OCI-LY3 (cell line): Measurements from ENCODE around the gene PRRC1.

ENCODE experiments used
- EZH2phosphoT487 ChIP-seq: fragments of 200-600 bp; shearing (Covaris generic); IDR thresholded peaks from 2 replicates; pipeline ENCODE4 v1.6.1; 2018; ENCODE audit warnings: antibody characterized with exemption, mixed run types, low read depth
- TF ChIP-seq, protein P1 (sequence below): fragments of 200-600, 300-600 bp; sonication (generic); IDR thresholded peaks from 2 replicates; pipeline ENCODE4 v1.5.1; 2014; ENCODE audit warnings: antibody characterized with exemption, low read length, low read depth

DNA sequence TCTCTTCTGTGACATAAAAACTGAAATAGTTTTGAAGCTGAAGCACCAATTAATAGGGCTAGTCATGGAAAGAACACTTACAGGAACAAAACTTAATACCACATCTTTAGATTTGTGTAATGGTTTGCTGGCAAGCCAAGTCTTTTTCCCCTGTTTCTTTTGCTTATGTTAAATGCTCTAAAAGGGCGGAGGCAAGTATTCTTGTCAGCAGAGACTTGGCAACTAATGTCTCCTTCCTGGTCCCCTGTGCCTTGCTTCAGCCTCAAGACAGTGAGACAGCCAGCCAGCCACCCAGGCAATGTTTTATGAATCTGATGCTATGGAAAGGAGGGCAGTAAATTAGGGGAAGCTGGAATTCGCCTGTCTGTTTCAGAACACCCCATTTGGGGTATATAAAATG is 45.7 kb downstream of the PRRC1 start:
- TF ChIP-seq, protein P1, sequence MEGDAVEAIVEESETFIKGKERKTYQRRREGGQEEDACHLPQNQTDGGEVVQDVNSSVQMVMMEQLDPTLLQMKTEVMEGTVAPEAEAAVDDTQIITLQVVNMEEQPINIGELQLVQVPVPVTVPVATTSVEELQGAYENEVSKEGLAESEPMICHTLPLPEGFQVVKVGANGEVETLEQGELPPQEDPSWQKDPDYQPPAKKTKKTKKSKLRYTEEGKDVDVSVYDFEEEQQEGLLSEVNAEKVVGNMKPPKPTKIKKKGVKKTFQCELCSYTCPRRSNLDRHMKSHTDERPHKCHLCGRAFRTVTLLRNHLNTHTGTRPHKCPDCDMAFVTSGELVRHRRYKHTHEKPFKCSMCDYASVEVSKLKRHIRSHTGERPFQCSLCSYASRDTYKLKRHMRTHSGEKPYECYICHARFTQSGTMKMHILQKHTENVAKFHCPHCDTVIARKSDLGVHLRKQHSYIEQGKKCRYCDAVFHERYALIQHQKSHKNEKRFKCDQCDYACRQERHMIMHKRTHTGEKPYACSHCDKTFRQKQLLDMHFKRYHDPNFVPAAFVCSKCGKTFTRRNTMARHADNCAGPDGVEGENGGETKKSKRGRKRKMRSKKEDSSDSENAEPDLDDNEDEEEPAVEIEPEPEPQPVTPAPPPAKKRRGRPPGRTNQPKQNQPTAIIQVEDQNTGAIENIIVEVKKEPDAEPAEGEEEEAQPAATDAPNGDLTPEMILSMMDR: no peak
- no peak for TF ChIP-seq EZH2phosphoT487
